ENCODE results near the gene LCN1.

GRCh38 chr9:135520916-135521607 is at the start of gene LCN1:
- TF ChIP-seq CTCF (IDR thresholded peaks at IDR 0.05) (no peak), POLR2A (IDR thresholded peaks at IDR 0.05) (no peak)
